Left renal pelvis (tissue), 4 donors: Measurements from ENCODE around the gene TYW1B. TPM values are rescaled to one million over a fixed set of nuclear protein-coding genes. Genes with fewer than 3 reads are reported as not detected.
"Not testable (repeated sequence)": the region's sequence is repeated elsewhere in the genome, so short reads cannot be mapped to it uniquely, and the experiment has no call there.

Source experiments
- DNase-seq, 4 donors: peaks; one replicate each; pipeline ENCODE4 v3.0.0-alpha.2; 2013; ENCODE audit warnings: low read depth in 4 of 4, low spot score in 3 of 4
- polyA plus RNA-seq, 4 donors: library from polyadenylated mRNA; unstranded; fragments of 120-200 nt; gene quantifications; one replicate each; pipeline ENCODE4 v1.2.1, GENCODE V29; 2013; ENCODE audit not compliant: insufficient read length in 4 of 4

Gene TYW1B
- polyA plus RNA-seq, 4 donors: 3.2 to 9.3 (median 3.3) TPM

DNA sequence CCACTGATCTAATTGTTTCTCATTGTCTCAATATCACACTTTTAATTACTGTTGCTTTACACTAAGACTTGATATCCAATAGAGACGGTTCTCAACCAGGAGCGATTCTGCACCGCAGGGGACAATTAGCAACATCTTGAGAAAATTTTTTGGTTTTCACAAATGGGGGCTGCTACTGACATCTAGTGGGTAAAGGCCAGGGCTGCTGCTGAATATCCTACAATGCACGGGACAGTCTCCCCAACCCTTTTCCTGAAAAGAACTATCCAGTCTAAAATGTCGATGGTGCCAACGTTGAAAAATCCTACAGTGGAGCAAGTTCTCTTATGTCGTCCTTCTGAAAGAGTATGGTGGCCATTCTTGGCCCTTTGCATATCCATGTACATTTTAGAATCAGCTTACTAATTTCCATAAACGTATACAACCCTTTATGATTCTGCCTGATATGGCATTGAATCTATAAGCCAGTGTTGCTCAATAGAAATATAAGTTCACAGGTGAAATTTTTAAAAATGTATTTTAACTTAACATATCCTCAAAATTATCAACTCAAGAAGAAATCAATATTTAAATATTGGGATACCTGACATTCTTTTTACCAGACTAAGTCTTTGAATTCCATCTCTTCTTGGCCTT is 192.6 kb downstream of the TYW1B start:
- DNase-seq: not testable (repeated sequence)

DNA sequence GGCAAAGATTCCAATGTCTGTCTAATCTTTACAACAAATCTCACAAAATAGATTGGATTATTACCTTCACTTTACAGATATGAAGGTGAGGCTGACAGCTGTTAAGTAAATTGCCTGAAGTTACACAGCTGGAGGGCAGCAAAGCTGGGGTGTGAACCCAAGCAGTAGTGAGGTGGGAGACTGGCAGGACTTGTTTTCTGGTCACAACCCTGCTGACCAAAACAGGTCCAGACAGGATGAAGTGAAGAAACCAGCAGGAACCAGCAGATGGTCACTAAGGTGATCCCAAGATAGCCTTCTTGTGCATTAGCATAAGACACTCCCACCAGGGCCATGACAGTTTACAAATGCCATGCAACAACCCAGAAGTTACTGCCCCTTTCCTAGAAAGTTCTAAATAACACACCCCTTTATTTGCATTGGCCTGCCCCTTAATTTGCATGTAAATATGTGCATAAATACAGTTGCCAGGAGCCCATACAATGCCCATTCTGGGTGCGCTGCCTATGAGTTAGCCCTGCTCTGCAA is 195.2 kb downstream of the TYW1B start:
- DNase-seq: not testable (repeated sequence)

DNA sequence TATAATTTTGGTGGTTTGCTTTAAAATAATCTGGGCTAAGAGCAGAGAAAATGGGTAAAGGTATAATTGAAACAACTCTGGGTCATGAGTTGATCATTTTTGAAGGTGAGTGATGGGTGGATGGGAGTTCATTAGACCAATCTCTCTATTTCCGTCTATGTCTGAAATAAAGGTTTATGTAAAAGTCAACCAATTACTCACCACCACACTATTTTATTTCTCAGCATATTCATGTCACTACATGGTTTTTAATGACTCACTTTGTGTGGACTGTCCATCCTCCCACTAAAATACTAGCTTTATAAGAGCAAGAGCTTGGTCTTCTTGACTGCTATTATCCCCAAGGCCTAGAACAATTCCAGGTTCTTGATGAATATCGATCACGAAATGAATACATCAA is 199.6 kb downstream of the TYW1B start:
- DNase-seq: not testable (repeated sequence)

DNA sequence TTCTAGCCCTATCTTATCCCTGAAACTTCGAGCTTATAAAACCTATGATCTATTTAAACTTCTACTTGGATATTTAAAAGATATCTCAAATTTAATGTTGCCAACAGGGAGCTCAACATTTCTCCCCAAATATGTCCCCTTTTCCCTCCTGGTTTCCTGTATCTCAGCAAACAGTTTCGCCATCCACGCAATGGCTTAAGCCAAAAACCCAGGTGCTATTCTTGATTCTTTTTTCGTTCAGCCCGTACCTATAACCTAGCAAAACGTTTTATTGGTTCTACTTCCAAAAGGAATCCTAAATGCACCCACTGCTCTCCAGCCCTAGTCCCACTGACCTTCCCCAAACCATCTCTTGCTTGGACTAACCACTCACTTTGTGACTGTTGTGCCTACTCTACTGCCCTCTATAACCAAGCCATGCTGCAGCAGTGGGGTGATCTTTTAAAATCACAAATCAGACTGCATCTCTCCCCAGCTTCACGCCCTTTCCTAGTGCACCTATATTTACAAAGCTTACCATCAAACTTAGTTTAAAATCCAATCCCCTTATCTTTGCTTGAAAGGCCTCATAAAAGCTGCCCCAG is 201.5 kb downstream of the TYW1B start:
- DNase-seq: not testable (repeated sequence)

DNA sequence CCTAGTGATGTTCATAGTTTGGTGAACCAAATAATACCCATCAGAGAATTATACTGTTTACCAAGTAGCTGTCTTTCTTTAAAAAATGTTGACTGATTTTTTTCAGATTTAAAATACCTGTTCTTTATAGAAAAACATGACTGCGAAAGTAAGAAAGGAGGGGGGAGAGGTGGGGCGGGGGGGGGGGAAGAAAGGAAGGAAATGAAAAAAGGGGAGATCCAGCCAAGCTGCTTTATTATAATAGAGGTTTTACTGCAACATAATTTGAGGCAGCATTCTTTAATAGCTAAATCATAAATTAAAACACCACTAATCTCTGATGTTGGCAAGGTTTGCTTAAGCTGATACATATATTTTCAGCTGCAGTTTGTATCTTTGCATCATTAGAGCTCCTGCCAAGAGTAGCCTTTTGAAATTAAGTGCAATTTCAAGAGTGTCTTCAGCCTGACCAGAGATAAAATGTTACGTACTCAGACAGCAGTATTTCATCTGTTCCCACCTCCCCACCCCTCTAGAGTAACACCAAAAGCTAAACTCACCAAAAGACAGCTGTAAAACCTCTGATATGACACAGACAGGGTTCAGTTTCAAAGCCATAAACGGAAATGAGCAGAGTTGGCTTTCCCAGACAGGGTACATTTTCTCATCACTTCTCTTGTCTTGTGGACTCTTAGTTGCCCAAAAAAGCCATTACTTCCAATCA is 202.1 kb downstream of the TYW1B start:
- not testable (repeated sequence) for DNase-seq

DNA sequence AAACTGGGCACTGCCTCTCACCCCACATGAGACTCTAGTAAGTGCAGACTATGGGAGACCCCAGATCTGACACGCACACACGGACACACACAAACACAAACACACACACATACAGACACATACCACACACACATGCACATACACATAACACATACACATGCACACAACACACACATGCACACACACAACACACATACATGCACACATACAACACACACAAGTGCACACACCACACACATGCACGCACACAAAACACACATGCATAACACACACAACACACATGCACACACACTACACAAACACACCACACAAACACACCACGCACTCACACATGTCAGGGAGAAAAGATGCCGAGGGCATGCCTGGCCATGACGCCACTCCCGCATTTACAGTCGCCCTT is 205.5 kb downstream of the TYW1B start:
- no peak for DNase-seq

DNA sequence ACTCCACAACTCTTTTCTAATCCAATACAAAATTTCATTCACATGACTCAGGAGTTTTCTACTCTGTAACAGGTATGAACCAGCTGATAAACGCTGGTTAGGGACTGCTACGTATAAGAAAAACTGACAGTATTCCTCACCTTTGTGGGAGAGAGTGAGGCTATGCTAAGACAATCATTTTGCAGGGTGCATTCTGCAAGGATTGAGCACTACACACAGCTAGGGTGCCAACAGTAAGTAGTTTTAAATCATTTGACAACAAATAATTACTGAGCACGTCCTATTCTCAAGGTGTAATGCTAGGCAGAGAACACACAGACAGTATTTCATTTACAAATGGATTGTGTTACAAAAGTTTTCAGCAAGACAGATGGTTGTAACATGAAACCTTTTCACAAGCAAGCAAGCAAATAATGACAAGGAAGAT is 206.2 kb downstream of the TYW1B start:
- not testable (repeated sequence) for DNase-seq

DNA sequence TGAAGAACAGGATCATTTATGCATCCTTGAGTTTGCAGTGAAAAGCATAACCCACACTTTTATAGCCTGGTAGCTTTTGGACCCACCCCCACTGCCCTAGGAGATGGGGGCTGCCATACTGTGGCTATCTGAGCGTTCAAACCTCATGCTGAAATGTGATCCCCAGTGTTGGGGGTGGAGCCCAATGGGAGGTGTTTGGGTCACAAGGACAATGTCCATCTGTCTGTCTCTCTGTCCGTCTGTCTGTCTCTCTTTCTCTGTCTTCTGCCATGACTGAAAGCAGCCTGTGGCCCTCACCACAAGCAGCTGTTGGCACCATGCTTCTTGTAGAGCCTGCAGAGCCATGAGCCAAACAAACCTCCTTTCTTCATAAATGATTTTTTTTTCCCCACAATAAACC is 207.1 kb downstream of the TYW1B start:
- not testable (repeated sequence) for DNase-seq

DNA sequence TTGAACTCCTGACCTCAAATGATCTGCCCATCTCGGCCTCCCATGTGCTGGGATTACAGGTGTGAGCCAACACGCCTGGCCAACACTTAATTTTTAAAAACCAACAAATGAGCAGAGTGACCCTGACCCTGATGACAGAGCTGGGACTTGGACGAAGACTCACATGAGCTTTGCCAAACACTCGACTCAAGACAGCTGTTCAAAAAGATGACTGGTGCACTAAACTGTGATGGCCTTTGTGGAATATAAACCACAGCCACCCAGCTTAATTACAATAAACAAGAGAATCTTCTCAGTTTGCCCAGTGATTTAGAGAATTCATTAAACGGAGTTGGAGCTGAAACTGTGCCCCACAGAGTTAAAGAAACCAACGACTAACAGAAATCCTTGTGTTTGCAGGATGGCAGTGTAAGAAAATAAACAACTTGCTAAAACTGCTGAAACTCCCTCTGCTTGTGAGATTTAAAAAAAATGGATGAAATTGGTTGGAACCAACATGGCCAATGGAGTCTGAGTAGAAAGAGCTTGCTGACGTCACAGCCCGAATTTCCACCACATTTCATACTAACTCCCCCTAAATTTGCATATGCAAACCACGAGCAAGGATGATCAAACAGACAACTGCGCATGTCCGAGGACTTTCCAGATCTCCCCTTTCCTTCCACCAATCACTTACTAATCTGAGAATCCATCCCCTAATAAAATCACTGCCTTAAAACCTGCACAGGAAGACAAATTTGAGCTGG is 209.4 kb downstream of the TYW1B start:
- DNase-seq: peak in 1 of 4 donors; percentile 17

DNA sequence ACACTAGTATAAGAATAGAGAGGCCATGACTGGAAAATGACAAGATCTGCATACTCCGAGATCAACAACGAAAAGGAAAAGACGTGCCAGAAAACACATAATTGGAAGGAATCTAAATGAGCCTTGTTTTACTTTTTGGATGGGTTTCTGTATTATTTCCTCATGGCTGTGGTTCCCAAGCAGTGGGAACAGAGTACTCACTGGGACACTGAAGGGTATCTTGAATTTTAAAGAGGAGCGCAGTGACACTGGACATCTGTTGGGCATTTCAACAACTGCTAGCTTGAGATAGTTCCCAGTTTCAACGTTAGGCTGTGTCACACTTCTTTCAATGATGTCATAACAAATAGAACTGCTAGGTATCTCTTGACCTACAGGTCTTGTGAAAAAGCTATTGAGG is 218.2 kb downstream of the TYW1B start:
- DNase-seq: not testable (repeated sequence)

DNA sequence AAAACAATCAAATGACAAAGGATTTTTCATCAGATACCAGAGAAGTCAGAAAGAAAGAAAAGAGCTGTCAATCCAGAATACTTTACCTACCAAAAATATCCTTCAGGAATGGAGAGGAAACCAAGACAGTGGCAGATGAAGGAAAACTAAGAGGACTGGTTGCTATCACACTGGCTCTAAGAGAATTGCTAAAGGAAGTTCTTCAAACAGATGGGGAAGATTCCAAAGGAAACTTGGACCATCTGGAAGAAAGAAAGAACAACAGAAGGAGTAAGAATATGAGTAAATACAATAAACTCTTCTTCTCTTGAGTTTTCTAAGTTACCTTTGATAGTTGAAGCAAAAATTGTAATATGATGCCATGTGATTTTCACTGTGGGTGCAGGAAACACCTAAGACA is 220.0 kb downstream of the TYW1B start:
- not testable (repeated sequence) for DNase-seq

DNA sequence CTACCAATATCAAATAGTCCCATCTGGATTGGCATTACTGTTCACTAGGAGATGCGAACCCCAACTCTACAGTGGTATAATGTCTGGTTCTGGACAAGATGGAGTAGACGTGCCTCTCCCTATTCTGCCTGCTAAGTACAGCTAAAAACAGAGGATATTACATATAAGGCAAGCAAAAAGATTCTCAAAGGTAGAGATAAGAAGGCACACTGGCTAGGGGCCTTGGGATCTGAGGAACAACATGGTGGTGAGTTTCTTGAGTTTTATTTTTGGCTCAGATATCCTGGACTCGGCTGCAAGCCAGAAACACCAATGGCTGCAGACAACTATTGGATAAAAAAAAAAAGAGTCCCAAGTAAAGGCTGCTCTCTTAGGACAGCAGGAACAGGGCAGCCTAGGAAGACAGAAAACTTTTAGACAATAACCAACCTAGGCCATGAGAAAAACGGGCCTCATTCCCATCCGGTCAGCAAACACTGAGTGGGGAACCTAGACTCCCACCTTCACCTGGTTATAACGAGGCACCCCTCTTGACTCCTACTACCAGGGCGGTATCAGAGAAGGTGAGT is 222.1 kb downstream of the TYW1B start:
- DNase-seq: not testable (repeated sequence)

DNA sequence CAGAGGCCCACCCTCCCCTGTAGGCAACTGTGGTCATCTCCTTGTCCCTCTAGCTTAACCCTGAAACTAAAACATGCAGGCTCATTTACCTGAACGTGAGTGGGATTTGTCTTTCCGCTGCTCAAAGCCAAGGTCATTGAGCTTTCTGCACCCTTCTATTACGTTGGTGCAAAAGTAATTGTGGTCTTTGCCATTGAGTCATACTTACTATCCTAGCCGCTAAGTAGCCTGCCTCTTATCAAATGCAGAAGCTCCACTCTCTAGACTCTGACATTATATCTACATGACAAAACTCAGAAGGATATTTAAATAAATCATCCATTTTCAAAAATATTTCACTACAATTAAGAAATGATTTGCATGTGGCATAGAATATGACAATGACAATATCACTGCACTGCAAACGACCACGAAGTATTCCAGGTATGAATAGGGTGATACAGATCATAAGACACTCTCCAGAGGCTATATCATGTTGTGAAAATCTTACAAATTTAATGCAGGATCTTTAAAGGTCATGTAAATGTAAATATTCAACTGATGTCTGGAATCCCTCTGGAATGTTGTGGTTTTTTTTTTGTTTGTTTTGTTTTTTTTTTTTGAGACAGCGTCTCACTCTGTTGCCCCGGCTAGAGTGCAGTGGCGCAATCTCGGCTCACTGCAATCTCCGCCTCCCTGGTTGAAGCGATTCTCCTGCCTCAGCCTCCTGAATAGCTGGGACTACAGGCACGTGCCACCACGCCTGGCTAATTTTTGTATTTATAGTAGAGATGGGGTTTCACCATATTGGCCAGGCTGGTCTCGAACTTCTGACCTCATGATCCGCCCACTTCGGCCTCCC is 223.0 kb downstream of the TYW1B start:
- DNase-seq: not testable (repeated sequence)

DNA sequence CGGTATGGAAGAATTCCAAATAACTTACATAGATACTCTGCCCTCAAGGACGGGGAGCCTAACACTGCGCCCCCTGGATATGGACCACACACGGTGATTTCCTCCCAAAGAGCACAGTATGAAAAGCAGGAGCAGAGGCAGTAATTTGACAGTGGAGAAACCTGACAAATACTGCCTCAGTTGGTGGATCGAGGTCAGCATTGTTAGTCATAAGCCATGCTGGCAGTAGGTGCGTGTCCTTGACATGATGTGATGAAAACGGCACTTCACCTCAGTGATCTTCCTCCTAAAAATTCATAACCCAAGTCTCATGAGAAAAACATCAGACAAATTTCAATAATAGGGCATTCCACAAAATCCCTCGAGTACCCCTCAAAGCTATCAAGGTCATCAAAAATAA is 224.5 kb downstream of the TYW1B start:
- not testable (repeated sequence) for DNase-seq

DNA sequence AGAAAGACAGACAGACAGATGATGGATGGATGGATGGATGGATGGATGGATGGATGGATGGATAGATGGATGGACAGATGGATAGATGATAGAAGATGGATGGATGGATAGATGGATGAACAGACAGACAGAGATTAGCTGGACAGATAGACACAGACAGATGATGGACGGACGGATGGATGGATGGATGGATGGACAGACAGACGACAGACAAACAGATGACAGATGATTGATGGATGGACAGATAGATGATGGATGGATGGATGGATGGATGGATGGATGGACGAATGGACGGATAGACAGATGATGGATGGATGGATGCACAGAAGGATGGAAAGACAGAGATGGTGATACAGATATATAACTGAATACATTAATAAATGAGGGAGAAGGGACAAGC is 224.9 kb downstream of the TYW1B start:
- no peak for DNase-seq

DNA sequence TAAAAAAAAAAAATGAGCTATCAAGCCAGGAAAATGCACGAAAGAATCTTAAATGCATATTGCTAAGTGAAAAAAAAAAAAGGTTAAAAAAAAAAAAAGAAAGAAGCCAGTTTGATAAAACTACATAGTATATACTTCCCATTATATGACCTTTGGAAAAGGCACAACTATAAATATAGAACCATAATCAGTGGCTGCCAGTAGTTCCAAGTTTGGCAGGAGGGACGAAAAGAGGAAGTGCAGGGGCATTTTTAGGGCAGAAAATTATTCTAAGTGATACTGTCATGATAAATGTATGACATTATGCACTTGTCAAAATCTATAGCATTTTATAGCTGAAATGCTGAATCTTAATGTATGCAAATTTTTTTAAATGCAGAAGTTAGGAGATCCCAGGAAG is 226.3 kb downstream of the TYW1B start:
- not testable (repeated sequence) for DNase-seq

DNA sequence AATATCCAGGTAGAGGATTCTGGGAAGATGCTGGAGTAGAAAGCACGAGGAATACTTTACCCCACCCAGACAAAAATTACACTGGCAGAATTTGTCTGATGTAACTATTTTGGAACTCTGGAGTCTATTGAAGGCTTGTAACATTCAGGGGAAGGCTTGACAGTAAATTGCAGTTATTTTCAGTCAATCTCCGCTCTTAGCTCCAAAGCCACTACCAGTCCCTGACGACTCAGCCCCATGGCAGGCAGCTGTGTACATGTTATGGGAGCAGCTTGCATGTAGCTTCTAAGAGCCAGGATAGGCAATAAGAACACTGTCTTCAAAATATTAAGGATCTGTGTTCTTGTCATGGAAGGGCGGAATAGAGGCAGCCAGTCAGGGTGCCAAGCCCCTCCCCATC is 238.0 kb downstream of the TYW1B start:
- DNase-seq: not testable (repeated sequence)

DNA sequence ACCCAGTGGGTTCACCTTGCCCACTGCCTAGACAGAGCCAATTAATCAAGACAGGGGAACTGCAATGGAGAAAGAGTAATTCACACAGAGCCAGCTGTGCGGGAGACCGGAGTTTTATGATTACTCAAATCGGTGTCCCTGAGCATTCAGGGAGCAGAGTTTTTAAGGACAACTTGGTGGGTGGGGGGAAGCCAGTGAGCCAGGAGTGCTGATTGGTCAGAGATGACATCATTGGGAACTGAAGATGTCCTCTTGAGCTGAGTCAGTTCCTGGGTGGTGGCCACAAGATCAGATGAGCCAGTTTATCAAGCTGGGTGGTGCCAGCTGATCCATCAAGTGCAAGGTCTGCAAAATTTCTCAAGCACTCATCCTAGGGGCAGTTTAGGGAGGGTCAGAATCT is 240.7 kb downstream of the TYW1B start:
- DNase-seq: not testable (repeated sequence)

DNA sequence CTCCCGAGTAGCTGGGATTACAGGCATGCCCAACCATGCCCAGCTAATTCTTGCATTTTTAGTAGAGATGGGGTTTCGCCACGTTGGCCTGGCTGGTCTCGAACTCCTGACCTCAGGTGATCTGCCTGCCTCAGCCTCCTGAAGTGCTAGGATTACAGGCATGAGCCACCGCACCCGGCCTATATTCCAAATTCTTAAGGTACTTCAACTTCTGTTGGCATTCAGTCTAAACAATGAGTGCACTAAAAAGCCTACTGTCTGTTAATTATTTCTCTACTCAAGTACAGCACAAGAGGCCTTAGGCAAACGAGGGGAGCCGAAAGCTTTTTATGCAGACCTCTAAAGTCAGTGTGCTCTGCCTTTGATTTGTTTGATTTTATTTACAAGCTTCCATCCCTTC is 243.4 kb downstream of the TYW1B start:
- DNase-seq: not testable (repeated sequence)
